Heart left ventricle (tissue), 16 donors: ENCODE data around the gene TGM4. TPM values are rescaled to one million over a fixed set of nuclear protein-coding genes. Genes with fewer than 3 reads are reported as not detected.
A peak's percentile ranks its signal among the peaks of the same experiment; 100 is the strongest.

ENCODE experiments used
- ATAC-seq, 4 donors: fragments of 200-7000 bp; cut with Tn5 transposase; one replicate each; pipeline ENCODE4 v1.9.1; 2020 to 2022; ENCODE audit warnings: moderate library complexity in 4 of 4, mild to moderate bottlenecking in 3 of 4, moderate number of reproducible peaks in 1 of 4
- DNase-seq, 5 donors: peaks; one replicate each; pipeline ENCODE4 v3.0.0-alpha.2; 2020
- H3K27ac ChIP-seq, 12 donors: fragments of 200-600 bp; sonication (generic) in 4 of 12; one replicate each; pipeline versions ENCODE4 v1.5.0 to v1.8.0; 2016 to 2022; ENCODE audit warnings: mild to moderate bottlenecking in 2 of 12
- H3K27me3 ChIP-seq, 9 donors: fragments of 200-600 bp; sonication (generic) in 2 of 9; one replicate each; pipeline versions ENCODE4 v1.5.1 to v1.8.0; 2016 to 2022; ENCODE audit warnings: mild to moderate bottlenecking in 3 of 9
- H3K36me3 ChIP-seq, 9 donors: fragments of 200-600 bp; sonication (generic) in 2 of 9; one replicate each; pipeline versions ENCODE4 v1.5.0 to v1.8.0; 2018 to 2022; ENCODE audit warnings: mild to moderate bottlenecking in 2 of 9
- H3K4me1 ChIP-seq, 12 donors: fragments of 200-600 bp; sonication (generic) in 4 of 12; one replicate each; pipeline versions ENCODE4 v1.5.0 to v1.8.0; 2016 to 2022; ENCODE audit warnings: mild to moderate bottlenecking in 3 of 12
- H3K4me3 ChIP-seq, 12 donors: fragments of 200-600 bp; sonication (generic) in 4 of 12; one replicate each; pipeline versions ENCODE4 v1.5.0 to v1.8.0; 2017 to 2022; ENCODE audit warnings: mild to moderate bottlenecking in 9 of 12, moderate library complexity in 4 of 12
- H3K9me3 ChIP-seq, 12 donors: fragments of 200-600 bp; sonication (generic) in 4 of 12; one replicate each; pipeline versions ENCODE4 v1.5.0 to v1.8.0; 2016 to 2022; ENCODE audit warnings: mild to moderate bottlenecking in 1 of 12
- CTCF ChIP-seq, 12 donors: fragments of 200-600 bp; sonication (generic) in 4 of 12; IDR thresholded peaks; one replicate each; pipeline versions ENCODE4 v1.5.0 to v1.8.0; 2018 to 2022; ENCODE audit warnings: antibody characterized with exemption in 12 of 12, mild to moderate bottlenecking in 5 of 12
- POLR2A ChIP-seq, 2 donors: fragments of 450-650 bp; IDR thresholded peaks; one replicate each; pipeline ENCODE4 v1.6.1; 2017; ENCODE audit warnings: antibody characterized with exemption in 2 of 2, mild to moderate bottlenecking in 2 of 2, moderate library complexity in 2 of 2
- WGBS, 4 donors: extraction: QIAGEN DNeasy Blood & Tissue Kit in 2 of 4; methylation state at CpG; one replicate each; pipeline versions ENCODE4 v1.1.5 to v1.1.7; 2013 to 2018; 5-methylcytosine and 5-hydroxymethylcytosine counted together
- intact Hi-C, 10 donors: fragments of 100-400 bp; cut with DNase I; formaldehyde crosslinking; loops; one replicate each; pipeline versions ENCODE4 v1.11.1 to v1.14.2; 2022
- polyA plus RNA-seq, 2 donors: library from polyadenylated mRNA; stranded (reverse); fragments of 200-250 nt; gene quantifications; one replicate each; pipeline ENCODE4 v1.2.3, GENCODE V29; 2013
- total RNA-seq, 9 donors: library from RNA; depleted of rRNA in 2 of 9; stranded (reverse); fragments of >200 nt in 2 of 9; fragmentation: NEBNext Ultra II Directional in 3 of 9; extraction: Animal tissue kit (Norgen Biotek cat#: 25700) in 3 of 9; gene quantifications; one replicate each; pipeline versions ENCODE4 v1.1.0 to v1.2.4, GENCODE V29; 2016 to 2023
- donor health status: ischemic (EF 13 %, LVEDD 7.1; RV severe dilation, severe dysfunction).
- donor health status: healthy with polysubstance abuse.
- donor health status: DM: no; HTN: yes; CAD: no.
- donor health status: DM: no; HTN: no; CAD: no.
- donor health status: ischemic (EF 25% LVEDD 6.9; RV normal size, moderate dysfunction).
- donor health status: ischemic (EF 25% LVEDD 5.7; RV mildly dilated, moderate dysfunction).
- donor health status: healthy.
- donor health status: DM: yes; HTN: yes; CAD: no.
- donor health status: ischemic (EF 35%, LVEDD 5.7; RV mildly dilated, moderate dysfunction).
- donor health status: nonischemic (EF 11% LVEDD 7.7; RV severe dilation, severe dysfunction).
- donor health status: DM: yes; HTN: yes; CAD: no.
- donor health status: PGD.
- donor health status: ischemic (EF 29% LVEDD 5.4; RV normal size, mild dysfunction).
- donor health status: nonischemic (EF 23%, LVEDD 6.1; RV moderate dilation, normal function).

TGM4 gene
- total and polyA plus RNA-seq, 11 donors: 0.66 TPM; not detected in 10

- WGBS, 4 donors: 62 to 71% (median 64%) methylated on average over 3 of the region's 3 CpGs
- intact Hi-C loops: no loop called here
- TF ChIP-seq CTCF (IDR thresholded peaks at IDR 0.05) (no peak), POLR2A (IDR thresholded peaks at IDR 0.05) (no peak)
- peak overlapping the region in 1 of 12 donors; percentile 59 for H3K27ac ChIP-seq
- H3K9me3 ChIP-seq: no peaks in the 10 kb centered on the region
- no peak overlapping the region for H3K4me3 ChIP-seq
- peaks cover 0 to 26% (median 3%) of the 10 kb centered on the region in 12 donors for H3K4me1 ChIP-seq
- peaks cover 0 to 47% (median 27%) of the 10 kb centered on the region in 9 donors for H3K36me3 ChIP-seq
- DNase-seq: no peak
- no peaks in the 10 kb centered on the region for H3K27me3 ChIP-seq
- ATAC-seq: peak in 1 of 4 donors; percentile 25
Measured at GRCh38 chr3:44954962-44955361, 80.6 kb downstream of the TGM4 start.

- Histone ChIP-seq H3K36me3 (peaks cover 0 to 47% (median 27%) of the 10 kb centered on the region in 9 donors), H3K27ac (no peak overlapping the region), H3K4me1 (peaks cover 0 to 24% (median 3%) of the 10 kb centered on the region in 12 donors), H3K4me3 (no peak overlapping the region), H3K9me3 (no peaks in the 10 kb centered on the region), H3K27me3 (no peaks in the 10 kb centered on the region)
- DNase-seq (no peak), ATAC-seq (peak in 2 of 4 donors; percentile 51 to 68)
- intact Hi-C loops: no loop called here
- WGBS, 4 donors: 67 to 82% (median 80%) methylated on average over 1 of the region's 1 CpG
- no peak for TF ChIP-seq CTCF (IDR thresholded peaks at IDR 0.05)
- TF ChIP-seq POLR2A (IDR thresholded peaks at IDR 0.05): no peak
Measured at GRCh38 chr3:44955917-44956316, 81.5 kb downstream of the TGM4 start.

GRCh38 chr3:44957986-44958385 is 83.6 kb downstream of the TGM4 start:
- TF ChIP-seq CTCF (IDR thresholded peaks at IDR 0.05): no peak
- TF ChIP-seq POLR2A (IDR thresholded peaks at IDR 0.05): no peak
- 92 to 95% (median 93%) methylated on average over 4 of the region's 4 CpGs for WGBS, 4 donors
- intact Hi-C loops: no loop called here
- H3K9me3 ChIP-seq: no peaks in the 10 kb centered on the region
- no peaks in the 10 kb centered on the region for H3K27me3 ChIP-seq
- no peak overlapping the region for H3K27ac ChIP-seq
- peaks cover 0 to 38% (median 16%) of the 10 kb centered on the region in 12 donors for H3K4me1 ChIP-seq
- DNase-seq (no peak), ATAC-seq (no peak)
- peaks cover 0 to 47% (median 26%) of the 10 kb centered on the region in 9 donors for H3K36me3 ChIP-seq
- H3K4me3 ChIP-seq: no peak overlapping the region

- Histone ChIP-seq H3K4me3 (no peak overlapping the region), H3K36me3 (peaks cover 0 to 43% (median 22%) of the 10 kb centered on the region in 9 donors), H3K27me3 (no peaks in the 10 kb centered on the region), H3K4me1 (peaks cover 0 to 38% (median 16%) of the 10 kb centered on the region in 12 donors), H3K9me3 (no peaks in the 10 kb centered on the region), H3K27ac (no peak overlapping the region)
- 88 to 94% (median 90%) methylated on average over 7 of the region's 7 CpGs for WGBS, 4 donors
- intact Hi-C loops: no loop called here
- no peak for DNase-seq
- ATAC-seq: no peak
- TF ChIP-seq POLR2A (IDR thresholded peaks at IDR 0.05): no peak
- no peak for TF ChIP-seq CTCF (IDR thresholded peaks at IDR 0.05)
Measured at GRCh38 chr3:44958386-44958785, 84.0 kb downstream of the TGM4 start.
